ENCODE data around the gene COX5A. TPM values are rescaled to one million over a fixed set of nuclear protein-coding genes. Genes with fewer than 3 reads are reported as not detected.
"Not testable (repeated sequence)": the region's sequence is repeated elsewhere in the genome, so short reads cannot be mapped to it uniquely, and the experiment has no call there.

Gene COX5A
- total RNA-seq, 1 experiment from 2014 or later = 307 TPM

DNA sequence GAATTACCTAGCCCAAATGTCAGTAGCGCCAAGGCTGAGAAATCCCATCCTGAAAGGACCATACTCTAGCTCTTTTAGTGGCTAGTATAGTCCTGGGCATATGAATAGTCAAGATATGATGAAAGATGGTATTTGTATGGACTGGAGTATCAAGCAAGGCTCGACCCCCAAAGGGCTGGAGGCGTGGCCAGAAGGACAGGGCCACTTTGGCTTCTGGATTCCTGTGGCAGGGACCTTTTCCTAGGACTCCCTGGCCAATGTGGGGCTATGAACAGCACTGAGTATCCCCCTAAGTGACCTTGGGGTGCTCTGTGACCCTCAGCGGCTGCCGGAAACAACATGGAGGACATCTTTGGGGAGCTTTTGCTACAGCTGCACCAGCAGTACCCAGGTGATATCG is 42.0 kb downstream of the COX5A start:
- ChIA-PET POLR2A (no interaction called here), CTCF (no interaction called here)

GRCh38 chr15:74894383-74894782 is 43.5 kb downstream of the COX5A start:
- CTCF ChIA-PET = not testable (repeated sequence)

More for the DNA sequence above, 42.0 kb downstream of the COX5A start:
- peaks cover 7% of the 10 kb centered on the region; the same call in 1 of the 2 replicates for H3K79me2 ChIP-seq (ENCODE audit: insufficient read depth, low read length)
- no peak overlapping the region for H3K4me3 ChIP-seq (replicated peaks in 1 of 2; ENCODE audit: low read depth in 1 of 2, low read length in 2 of 2)
- no peaks in the 10 kb centered on the region for H3K27me3 ChIP-seq (ENCODE audit: insufficient read depth, low read length)
- no peak overlapping the region for H3K27ac ChIP-seq (ENCODE audit: low read depth, low read length)
- H4K20me1 ChIP-seq (ENCODE audit: insufficient read depth) = no peaks in the 10 kb centered on the region
- RAD21 ChIA-PET (ENCODE audit: low non-redundant PET in 1 of 2, low total read pairs in 2 of 2, uncharacterized antibody in 2 of 2, unreplicated experiment in 2 of 2) = no interaction called here
- H3K9ac ChIP-seq (ENCODE audit: low read length) = no peak overlapping the region
- no peak overlapping the region for H3K4me2 ChIP-seq (ENCODE audit: low read length)
- intact Hi-C loops (cut with micrococcal nuclease) = no loop called here
- no peak for TF ChIP-seq RAD21 (IDR thresholded peaks at IDR 0.05; ENCODE audit: low read depth)
- no peak for TF ChIP-seq ZFX (IDR thresholded peaks at IDR 0.05)
- TF ChIP-seq EZH2 (IDR thresholded peaks at IDR 0.05) = no peak
- no peak for TF ChIP-seq FOSL1 (IDR thresholded peaks at IDR 0.05; ENCODE audit: low read depth)
- TF ChIP-seq EGR1 (IDR thresholded peaks at IDR 0.05; ENCODE audit: low read depth) = no peak
- no peak for TF ChIP-seq SRF (IDR thresholded peaks at IDR 0.05; ENCODE audit: low read depth)
- TF ChIP-seq EZH2phosphoT487 (IDR thresholded peaks at IDR 0.05; ENCODE audit: borderline replicate concordance) = no peak
- no peak for TF ChIP-seq ZNF274 (IDR thresholded peaks at IDR 0.05; ENCODE audit: low read depth, low read length)
- no peak for TF ChIP-seq SP1 (IDR thresholded peaks at IDR 0.05; ENCODE audit: low read depth)
- TF ChIP-seq JUND (IDR thresholded peaks at IDR 0.05) = no peak
- no peak for TF ChIP-seq ELF1 (IDR thresholded peaks at IDR 0.05; ENCODE audit: borderline replicate concordance, low read depth)
- TF ChIP-seq ZBTB33 (IDR thresholded peaks at IDR 0.05; ENCODE audit: extremely low read depth, insufficient replicate concordance, low read length) = no peak
- TF ChIP-seq TCF7L2 (IDR thresholded peaks at IDR 0.05; ENCODE audit: borderline replicate concordance, extremely low read depth, insufficient read depth, insufficient read length) = no peak
- no peak for TF ChIP-seq CEBPB (IDR thresholded peaks at IDR 0.05; ENCODE audit: low read depth)
- peaks cover 12 to 39% of the 10 kb centered on the region in 2 experiments; a peak in 3 of 4 replicates for H3K36me3 ChIP-seq (ENCODE audit: control insufficient read depth in 1 of 2, insufficient read depth in 2 of 2, low read length in 2 of 2)
- no peak for DNase-seq (ENCODE audit: low read depth, low spot score)
- BruUV-seq (replicated peaks) = no TSS peak
- H3K9me2 ChIP-seq (ENCODE audit: insufficient read depth) = no peaks in the 10 kb centered on the region
- H3K9me3 ChIP-seq (ENCODE audit: control insufficient read depth in 1 of 2, insufficient read depth in 1 of 2, low read depth in 1 of 2, low read length in 2 of 2) = no peaks in the 10 kb centered on the region
- no peak overlapping the region for H2AFZ ChIP-seq (ENCODE audit: low read depth, low read length, poor library complexity, severe bottlenecking)
- no peak for ATAC-seq
- H3K4me1 ChIP-seq (ENCODE audit: control insufficient read depth in 1 of 2, insufficient read depth in 2 of 2, low read length in 2 of 2) = peaks cover 5 to 26% of the 10 kb centered on the region in 2 experiments; a peak in 3 of 4 replicates

More at GRCh38 chr15:74894383-74894782, 43.5 kb downstream of the COX5A start:
- H3K27ac ChIP-seq (ENCODE audit: low read depth, low read length); H3K9me3 ChIP-seq (ENCODE audit: control insufficient read depth in 1 of 2, insufficient read depth in 1 of 2, low read depth in 1 of 2, low read length in 2 of 2); RAD21 ChIA-PET (ENCODE audit: low non-redundant PET in 1 of 2, low total read pairs in 2 of 2, uncharacterized antibody in 2 of 2, unreplicated experiment in 2 of 2); H3K4me2 ChIP-seq (ENCODE audit: low read length); ATAC-seq; DNase-seq (ENCODE audit: low read depth, low spot score); H2AFZ ChIP-seq (ENCODE audit: low read depth, low read length, poor library complexity, severe bottlenecking); POLR2A ChIA-PET; H3K27me3 ChIP-seq (ENCODE audit: insufficient read depth, low read length); H3K4me3 ChIP-seq (replicated peaks in 1 of 2; ENCODE audit: low read depth in 1 of 2, low read length in 2 of 2); H3K9me2 ChIP-seq (ENCODE audit: insufficient read depth); BruUV-seq (replicated peaks); intact Hi-C loops (cut with micrococcal nuclease); H4K20me1 ChIP-seq (ENCODE audit: insufficient read depth); H3K9ac ChIP-seq (ENCODE audit: low read length): not testable (repeated sequence)
- Histone ChIP-seq H3K4me1 (ENCODE audit: control insufficient read depth in 1 of 2, insufficient read depth in 2 of 2, low read length in 2 of 2) (peaks cover 5 to 34% of the 10 kb centered on the region in 2 experiments; a peak in 3 of 4 replicates), H3K36me3 (ENCODE audit: control insufficient read depth in 1 of 2, insufficient read depth in 2 of 2, low read length in 2 of 2) (peaks cover 5 to 30% of the 10 kb centered on the region in 2 experiments; a peak in 2 of 4 replicates), H3K79me2 (ENCODE audit: insufficient read depth, low read length) (peaks cover 16% of the 10 kb centered on the region; the same call in 1 of the 2 replicates)
